Measurements from ENCODE around the gene CDC42EP5.

CDC42EP5 gene

GRCh38 chr19:54415901-54416673 lies 57.0 kb downstream of the CDC42EP5 start:
- Mint-ChIP-seq H3K9me3 (peaks cover 15% of the 10 kb centered on the region), H3K27me3 (peaks cover 82% of the 10 kb centered on the region), H3K36me3 (ENCODE audit: low read depth) (no peaks in the 10 kb centered on the region), H3K4me1 (ENCODE audit: low read depth) (peaks cover 18% of the 10 kb centered on the region), H3K27ac (no peak overlapping the region), H3K4me3 (no peak overlapping the region)
- intact Hi-C loops (cut with micrococcal nuclease) = no loop called here

GRCh38 chr19:54415208-54415900 lies 57.7 kb downstream of the CDC42EP5 start, which contains the start of gene TTYH1:
Gene TTYH1 (plus strand): TSS chr19:54415464. CDS start chr19:54415553, 89 bp downstream.
- Mint-ChIP-seq H3K27ac (no peak within 1 kb of the TSS), H3K27me3 (peaks cover 86% of the 10 kb centered on the region), H3K9me3 (peaks cover 15% of the 10 kb centered on the region), H3K4me1 (ENCODE audit: low read depth) (peaks cover 18% of the 10 kb centered on the region), H3K4me3 (no peak within 1 kb of the TSS), H3K36me3 (ENCODE audit: low read depth) (no peaks in the 10 kb centered on the region)
- intact Hi-C loops (cut with micrococcal nuclease) = no loop called here
